GM23248 (cell line): Measurements from ENCODE around the gene CEP131.

Experiments used
- EZH2 ChIP-seq: fragments of 200-600 bp; sonication (generic); IDR thresholded peaks from 2 replicates; pipeline ENCODE4 v1.6.1; 2018; ENCODE audit warnings: antibody characterized with exemption, mild to moderate bottlenecking; ENCODE audit not compliant: insufficient read depth, poor library complexity, severe bottlenecking
- EZH2phosphoT487 ChIP-seq: fragments of 200-600 bp; sonication (generic); IDR thresholded peaks from 2 replicates; pipeline ENCODE4 v1.6.1; 2018; ENCODE audit warnings: antibody characterized with exemption, moderate library complexity, mild to moderate bottlenecking, low read depth; ENCODE audit not compliant: insufficient read depth

DNA sequence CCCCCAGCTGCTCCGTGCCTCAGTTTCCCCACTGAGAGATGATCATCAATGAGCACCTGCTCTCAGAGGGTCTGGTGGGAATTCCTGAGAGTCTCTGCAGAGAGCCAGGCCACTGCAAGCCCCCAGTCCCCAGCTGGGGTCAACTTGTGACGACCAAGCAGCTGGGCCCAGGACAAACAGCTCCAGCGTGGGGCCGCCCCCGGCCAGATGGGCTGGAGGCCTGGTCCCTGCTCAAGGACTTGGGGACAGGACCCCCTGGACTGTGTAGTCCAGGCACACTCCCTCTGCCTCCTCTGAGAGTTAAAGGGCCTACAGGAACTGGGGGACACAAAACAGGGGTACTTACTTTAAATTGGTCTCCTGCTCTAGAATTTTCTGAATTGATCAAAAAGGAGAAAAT, 40.2 kb downstream of the CEP131 start:
- no peak for TF ChIP-seq EZH2
- no peak for TF ChIP-seq EZH2phosphoT487
